Mononuclear cell (primary cell): ENCODE measurements around the gene MEF2D. TPM values are rescaled to one million over a fixed set of nuclear protein-coding genes. Genes with fewer than 3 reads are reported as not detected.

ENCODE experiments used
- H3K27me3 ChIP-seq: 2 replicates; pipeline ENCODE4 v1.6.0; 2011; ENCODE audit warnings: low read length, control low read depth; ENCODE audit not compliant: insufficient read depth
- H3K4me1 ChIP-seq: 2 replicates; pipeline ENCODE4 v1.5.1; 2011; ENCODE audit warnings: mild to moderate bottlenecking, low read length, control low read depth; ENCODE audit not compliant: insufficient read depth
- H3K4me3 ChIP-seq: 2 replicates; pipeline ENCODE4 v1.5.1; 2011; ENCODE audit warnings: mild to moderate bottlenecking, low read length, moderate library complexity
- H3K9me3 ChIP-seq: 2 replicates; pipeline ENCODE4 v1.5.1; 2011; ENCODE audit warnings: low read depth, mild to moderate bottlenecking, control low read depth, low read length
- total RNA-seq: library from RNA; depleted of rRNA; stranded (reverse); fragments of >200 nt; gene quantifications from one replicate; pipeline ENCODE4 v1.2.3, GENCODE V29; 2012

Gene MEF2D
- total RNA-seq, 1 donor: 52.7 TPM

DNA sequence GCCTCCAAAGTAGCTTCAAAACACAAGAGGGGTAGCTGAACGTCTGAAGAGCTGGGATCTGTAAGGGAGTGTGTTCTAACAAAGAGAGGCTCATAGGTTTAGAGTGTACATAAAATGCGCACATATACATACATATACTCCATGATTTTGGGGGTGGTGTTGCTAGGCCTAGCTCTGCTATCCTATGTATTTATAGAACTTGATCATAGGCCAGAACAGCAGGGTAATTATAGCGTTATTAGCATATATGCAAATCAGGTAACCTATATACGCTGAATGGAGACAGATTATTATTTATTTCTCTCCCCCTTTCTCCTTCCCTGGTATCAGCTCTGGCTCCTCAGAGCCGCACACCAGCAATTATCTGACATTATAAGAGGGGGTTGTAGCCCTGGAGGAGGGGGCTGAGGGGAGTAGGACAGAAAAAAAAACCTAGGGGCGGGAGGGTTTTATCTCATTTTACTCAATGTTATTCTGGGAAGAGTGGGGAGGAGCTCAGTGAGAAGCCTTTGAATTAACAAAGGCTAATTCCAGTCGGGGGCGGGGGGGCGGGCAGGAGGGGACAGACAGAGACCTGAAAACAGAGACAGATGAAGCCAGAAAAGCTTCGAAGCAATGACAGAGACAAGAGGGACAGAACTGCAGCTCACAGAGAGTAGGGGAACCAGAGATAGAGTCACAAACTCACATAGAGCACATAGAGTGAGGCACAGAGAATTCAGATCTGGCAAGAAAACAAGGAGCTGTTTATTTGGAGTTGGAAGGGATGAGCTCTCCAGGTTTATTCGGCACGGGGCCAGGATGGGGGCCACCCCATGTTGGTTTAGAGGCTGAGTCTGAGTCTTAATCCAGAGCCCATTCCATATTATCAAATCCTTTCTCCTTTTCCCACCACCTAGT is 68.6 kb downstream of the MEF2D start:
- Histone ChIP-seq H3K4me3 (no peak overlapping the region), H3K9me3 (no peaks in the 10 kb centered on the region), H3K4me1 (peaks cover 20% of the 10 kb centered on the region), H3K27me3 (peaks cover 94% of the 10 kb centered on the region)

DNA sequence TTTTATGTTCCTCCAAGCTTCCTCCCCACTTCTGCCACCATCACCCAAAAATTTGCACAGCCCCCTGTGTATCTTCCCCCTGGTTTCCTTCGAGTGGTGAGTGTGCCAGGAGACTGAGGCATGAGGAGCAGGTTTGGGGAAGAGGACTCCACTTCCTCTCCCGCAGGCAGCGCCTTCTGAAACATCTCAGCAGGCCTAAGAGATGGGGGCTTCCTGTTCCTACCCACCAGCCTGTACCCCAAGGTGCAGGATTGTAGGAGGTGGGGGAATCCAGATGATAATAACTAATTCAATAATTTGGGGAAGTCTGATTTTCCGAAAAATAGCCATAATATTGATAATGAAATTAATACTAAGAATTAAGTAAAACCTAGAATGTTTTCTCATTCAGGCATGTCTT is 69.2 kb downstream of the MEF2D start:
- no peak overlapping the region for H3K4me3 ChIP-seq
- H3K4me1 ChIP-seq: peaks cover 13% of the 10 kb centered on the region
- no peaks in the 10 kb centered on the region for H3K9me3 ChIP-seq
- peaks cover 94% of the 10 kb centered on the region for H3K27me3 ChIP-seq

DNA sequence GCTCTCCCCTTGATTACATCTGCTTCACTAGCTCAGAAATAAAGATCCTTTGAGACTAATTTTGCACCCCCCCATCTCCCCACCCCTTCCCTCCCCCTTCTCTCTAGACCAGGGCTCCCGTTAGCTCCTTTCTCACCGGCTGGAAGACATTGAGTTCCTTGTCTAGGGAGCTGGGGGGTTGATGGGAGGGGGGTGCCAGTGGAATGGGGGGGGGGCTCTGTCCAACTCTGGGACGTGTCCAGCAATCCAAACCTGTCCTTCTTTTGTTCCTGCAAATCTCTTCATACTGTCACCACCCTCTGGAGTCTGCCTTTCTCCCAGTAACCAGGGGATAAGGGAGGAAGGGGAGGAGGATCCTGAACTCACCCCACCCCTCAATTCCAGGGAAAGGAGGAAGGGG is 69.7 kb downstream of the MEF2D start:
- H3K4me3 ChIP-seq: no peak overlapping the region
- H3K9me3 ChIP-seq: no peaks in the 10 kb centered on the region
- peaks cover 96% of the 10 kb centered on the region for H3K27me3 ChIP-seq
- H3K4me1 ChIP-seq: peaks cover 8% of the 10 kb centered on the region

DNA sequence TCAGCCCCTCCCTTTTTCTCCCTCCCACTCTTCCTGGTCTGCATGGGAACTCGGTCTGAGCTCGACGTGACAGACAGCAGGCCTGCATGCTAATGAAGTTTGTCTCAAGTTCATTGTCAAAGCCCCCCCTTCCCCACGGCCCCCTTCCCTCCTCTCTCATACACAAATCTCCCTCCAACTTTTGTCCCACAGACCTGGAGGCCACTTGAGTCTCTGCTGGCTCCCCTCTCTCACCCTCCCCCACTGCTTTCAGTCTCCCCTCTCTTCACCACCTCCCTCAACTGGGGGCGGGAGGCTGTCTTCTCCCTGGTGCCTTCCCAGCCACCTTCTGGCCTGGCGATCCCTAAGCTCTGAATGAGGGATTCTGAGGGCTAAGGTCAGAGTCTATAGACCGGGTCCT is 70.3 kb downstream of the MEF2D start:
- Histone ChIP-seq H3K4me3 (no peak overlapping the region), H3K27me3 (peaks cover 95% of the 10 kb centered on the region), H3K4me1 (peaks cover 2% of the 10 kb centered on the region), H3K9me3 (no peaks in the 10 kb centered on the region)

DNA sequence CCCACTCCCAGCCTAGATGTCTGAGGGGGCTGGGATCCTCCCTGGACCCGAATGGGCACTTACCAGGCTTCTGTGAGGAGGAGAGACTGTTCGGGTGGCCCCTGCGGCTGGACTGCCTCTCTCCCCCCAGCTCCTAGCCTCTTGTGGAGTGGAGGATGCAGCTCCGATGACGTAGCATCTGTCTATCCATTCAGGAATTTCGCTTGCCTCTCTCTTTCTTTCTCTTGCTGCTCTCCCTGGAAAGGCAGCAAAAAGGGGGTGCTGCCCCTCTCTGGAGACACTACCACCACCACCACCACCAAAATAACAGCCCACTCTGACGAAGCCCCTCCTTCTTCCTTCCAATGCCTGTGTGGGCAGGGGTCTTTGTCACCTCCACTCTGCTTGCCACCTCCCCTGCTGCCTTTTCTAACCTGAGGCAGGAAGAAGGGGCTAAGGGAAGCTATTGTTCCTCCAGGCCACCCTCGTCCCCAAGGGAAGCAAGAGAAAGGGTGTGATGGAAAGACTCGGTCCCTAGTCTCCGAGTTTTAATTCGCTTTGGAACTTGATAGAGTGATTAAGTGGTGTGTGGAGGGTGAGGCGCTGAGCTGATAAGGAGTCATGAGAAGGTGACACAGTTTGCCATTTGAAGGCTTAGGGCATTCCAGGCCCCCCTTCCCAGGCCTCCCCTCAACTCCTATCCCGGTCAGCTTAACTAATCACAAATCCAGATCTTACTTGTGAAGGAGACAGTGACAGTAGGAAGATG is 71.1 kb downstream of the MEF2D start:
- H3K27me3 ChIP-seq: peaks cover 95% of the 10 kb centered on the region
- H3K4me1 ChIP-seq: no peaks in the 10 kb centered on the region
- no peaks in the 10 kb centered on the region for H3K9me3 ChIP-seq
- H3K4me3 ChIP-seq: no peak overlapping the region

DNA sequence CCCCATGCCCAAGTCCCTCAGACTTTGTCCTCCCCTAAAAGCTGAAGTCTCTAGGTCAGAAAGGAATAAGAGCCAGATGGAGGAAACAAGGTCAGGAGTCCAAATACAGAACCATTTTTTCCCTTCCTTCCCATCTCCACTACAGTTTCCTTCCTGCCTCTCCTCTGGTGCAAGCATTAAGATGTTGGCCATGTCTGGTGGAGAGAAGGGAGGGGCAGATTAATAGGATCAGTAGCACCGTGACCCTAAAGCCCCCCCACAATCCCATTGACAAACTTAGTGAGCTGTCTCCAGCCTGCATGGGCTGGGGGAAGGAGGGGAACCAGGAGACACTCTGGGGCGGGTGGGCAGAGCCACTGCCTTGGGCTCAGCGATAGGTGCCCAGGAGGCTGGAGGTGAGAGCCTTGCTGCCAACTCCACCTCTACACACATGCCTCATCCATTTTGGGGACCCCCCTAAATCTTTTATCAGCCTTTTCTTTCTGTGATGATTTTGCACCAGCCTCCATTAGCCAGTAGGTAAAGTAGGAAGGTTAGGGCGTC is 71.8 kb downstream of the MEF2D start:
- Histone ChIP-seq H3K27me3 (peaks cover 95% of the 10 kb centered on the region), H3K4me1 (no peaks in the 10 kb centered on the region), H3K9me3 (no peaks in the 10 kb centered on the region), H3K4me3 (no peak overlapping the region)

DNA sequence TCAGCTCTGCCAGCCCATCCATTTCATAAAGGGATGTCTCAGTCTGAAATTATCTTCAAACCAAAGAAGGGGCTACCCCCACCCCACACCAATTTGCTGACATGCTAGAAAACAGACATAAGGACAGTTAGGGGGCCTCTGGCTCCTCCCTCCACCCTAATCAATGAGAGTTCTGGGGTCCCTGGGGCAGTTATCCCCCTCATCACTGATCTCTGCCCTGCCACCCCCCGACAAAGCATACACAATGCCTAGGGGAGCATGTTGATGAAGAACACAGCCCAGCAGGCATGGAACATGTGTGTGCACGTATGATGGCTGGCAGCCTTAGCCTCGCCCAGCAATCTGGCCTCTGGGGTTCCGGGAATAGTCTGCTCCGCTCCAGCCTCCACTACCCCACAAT is 72.6 kb downstream of the MEF2D start:
- H3K4me1 ChIP-seq: no peaks in the 10 kb centered on the region
- H3K9me3 ChIP-seq: no peaks in the 10 kb centered on the region
- H3K27me3 ChIP-seq: peaks cover 95% of the 10 kb centered on the region
- H3K4me3 ChIP-seq: no peak overlapping the region

DNA sequence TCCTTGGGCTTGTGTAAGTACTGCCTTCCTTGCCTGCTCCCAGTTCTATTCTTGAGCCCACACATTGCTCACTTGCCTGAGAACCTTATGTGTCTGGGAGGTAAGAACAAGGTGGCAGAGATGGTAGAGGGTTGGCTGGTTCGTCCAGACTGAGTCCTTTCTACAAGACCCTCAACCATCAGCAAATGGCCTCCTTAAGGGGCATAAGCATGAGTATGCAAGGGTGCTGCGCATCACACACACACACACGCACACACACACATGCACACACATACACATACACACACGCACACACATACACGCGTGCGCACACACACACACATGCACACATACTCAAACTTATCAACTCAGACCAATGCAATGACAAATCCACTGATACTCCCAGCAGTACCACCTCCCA is 74.6 kb downstream of the MEF2D start:
- Histone ChIP-seq H3K4me1 (peaks cover 15% of the 10 kb centered on the region), H3K9me3 (no peaks in the 10 kb centered on the region), H3K4me3 (no peak overlapping the region), H3K27me3 (peaks cover 96% of the 10 kb centered on the region)

DNA sequence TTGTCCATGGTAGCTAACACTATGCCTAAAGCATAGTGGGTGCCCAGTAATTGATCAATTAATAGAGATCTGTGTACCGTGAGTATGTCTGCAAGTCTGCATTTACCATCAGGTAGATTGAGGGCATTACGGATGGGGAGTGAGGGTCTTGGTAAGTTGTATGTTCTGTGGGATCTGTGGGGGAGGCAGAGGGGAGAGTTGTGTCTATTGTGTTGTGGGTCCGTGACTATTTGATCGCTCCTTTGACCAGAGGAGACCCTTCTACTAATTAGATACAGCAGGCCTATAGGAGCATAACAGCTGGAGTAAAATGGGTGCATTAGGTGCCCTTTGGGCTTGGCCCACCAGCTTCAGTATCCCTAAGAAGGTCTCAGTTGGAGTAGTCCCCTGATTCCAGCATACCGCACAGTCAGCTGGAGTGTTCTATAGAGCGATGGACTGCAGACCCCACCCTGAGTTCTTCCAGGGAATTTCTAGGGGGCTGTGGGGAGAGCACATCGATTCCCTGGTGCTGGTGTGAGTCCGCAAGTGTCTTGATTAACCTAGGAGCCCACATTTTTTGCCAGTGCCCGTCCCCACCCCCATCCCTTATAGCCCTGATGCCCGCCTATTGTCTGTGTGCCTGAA is 75.7 kb downstream of the MEF2D start:
- Histone ChIP-seq H3K27me3 (peaks cover 98% of the 10 kb centered on the region), H3K4me3 (no peak overlapping the region), H3K4me1 (peaks cover 25% of the 10 kb centered on the region), H3K9me3 (no peaks in the 10 kb centered on the region)

DNA sequence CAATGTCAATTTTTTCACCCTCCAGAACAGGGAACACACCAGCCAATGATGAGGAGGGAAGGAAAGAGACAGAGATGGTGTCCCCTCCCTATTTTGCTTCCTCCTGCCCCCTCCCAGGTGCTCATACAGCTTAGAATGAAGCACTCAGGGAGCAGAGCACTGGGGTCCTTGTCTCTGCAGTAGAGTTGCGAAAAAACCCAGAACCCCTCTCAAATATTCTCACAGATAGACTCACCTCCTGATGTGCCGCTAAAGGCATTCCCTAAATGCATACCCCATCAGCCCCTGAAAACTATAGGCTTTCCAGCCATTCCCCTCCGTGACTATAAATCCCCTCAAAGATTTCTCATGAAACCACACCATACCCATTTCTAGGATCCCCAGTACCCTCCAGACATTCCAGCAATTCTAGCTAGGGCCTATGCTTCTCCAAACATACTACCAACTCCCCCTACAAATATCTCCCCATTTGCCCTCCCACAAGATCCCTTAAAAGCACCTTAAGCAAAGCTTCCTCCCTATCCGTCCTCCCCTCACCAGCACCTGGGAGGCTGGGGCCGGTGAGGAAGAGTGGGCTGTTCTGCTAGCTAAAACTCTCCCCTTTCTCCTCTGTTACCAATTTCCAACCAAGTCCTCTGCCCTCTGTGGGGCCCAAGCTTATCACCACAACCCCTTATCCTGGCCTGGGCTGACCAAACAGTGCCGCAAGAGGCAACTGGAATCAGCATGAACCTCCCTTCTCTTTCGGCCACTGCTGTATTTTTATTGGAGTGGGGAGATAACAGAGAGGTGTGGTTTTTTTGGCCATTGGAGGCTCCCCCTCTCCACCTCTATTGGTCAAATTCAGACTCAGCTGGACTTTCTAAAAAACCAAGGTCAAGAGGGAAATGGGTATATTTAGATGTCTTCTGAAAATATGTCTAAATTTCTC is 76.9 kb downstream of the MEF2D start:
- H3K4me1 ChIP-seq: peaks cover 31% of the 10 kb centered on the region
- peaks cover 98% of the 10 kb centered on the region for H3K27me3 ChIP-seq
- no peaks in the 10 kb centered on the region for H3K9me3 ChIP-seq
- no peak overlapping the region for H3K4me3 ChIP-seq

DNA sequence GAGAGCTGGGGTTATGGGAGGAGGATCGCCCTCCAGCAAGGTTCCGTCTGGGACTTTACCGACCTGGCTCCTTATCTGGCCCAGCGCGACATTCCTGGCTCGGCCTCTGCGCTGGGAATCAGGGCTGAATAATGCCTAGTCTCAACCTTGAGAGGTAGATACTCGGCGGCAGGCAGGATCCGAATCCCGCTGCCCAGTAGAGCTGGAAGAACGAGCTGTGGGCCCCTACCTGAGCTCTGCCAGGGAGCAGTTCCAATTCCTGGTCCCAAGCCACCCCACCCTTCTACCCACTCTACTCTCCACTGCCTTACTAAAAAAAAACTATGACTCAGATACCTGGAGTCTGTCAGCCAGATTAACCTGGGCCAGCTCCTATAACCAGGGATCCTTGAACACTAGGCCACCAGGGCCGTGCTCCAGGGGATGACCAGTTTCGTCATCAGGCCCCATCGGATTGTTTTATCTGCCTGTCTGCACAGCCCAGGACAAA is 77.9 kb downstream of the MEF2D start:
- H3K4me3 ChIP-seq: no peak overlapping the region
- H3K4me1 ChIP-seq: peaks cover 31% of the 10 kb centered on the region
- peaks cover 98% of the 10 kb centered on the region for H3K27me3 ChIP-seq
- H3K9me3 ChIP-seq: no peaks in the 10 kb centered on the region

DNA sequence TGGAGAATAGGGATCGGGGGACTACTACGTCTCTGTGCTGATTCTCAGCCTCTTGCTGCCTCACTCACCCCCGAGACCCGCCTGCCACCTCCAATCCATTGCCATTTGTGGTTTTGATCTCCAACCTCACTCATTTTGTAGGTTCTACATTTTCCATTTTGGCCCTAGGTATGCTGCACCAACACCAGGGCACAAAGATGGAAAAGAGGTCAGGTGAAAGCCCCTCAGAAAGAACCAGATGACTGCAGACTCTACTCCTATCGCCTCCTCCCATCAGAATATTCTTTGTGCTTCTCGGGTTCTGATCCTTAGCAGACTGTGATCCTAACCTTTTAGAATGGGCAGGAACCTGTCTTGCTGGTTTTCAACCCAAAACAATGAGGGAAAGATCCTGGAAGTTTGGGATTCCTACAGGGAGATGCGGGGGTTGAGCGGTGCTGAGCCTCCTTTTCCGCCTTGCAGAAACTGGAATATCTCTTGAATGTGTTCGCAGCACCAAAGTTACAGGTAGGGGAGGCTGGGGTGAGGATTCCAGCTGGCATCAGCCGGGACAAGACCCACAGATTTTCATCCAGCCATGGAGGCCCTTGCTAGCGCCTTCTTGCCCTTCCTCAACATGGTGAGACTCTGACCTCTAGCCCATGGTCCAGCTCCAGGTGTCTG is 78.5 kb downstream of the MEF2D start:
- no peak overlapping the region for H3K4me3 ChIP-seq

DNA sequence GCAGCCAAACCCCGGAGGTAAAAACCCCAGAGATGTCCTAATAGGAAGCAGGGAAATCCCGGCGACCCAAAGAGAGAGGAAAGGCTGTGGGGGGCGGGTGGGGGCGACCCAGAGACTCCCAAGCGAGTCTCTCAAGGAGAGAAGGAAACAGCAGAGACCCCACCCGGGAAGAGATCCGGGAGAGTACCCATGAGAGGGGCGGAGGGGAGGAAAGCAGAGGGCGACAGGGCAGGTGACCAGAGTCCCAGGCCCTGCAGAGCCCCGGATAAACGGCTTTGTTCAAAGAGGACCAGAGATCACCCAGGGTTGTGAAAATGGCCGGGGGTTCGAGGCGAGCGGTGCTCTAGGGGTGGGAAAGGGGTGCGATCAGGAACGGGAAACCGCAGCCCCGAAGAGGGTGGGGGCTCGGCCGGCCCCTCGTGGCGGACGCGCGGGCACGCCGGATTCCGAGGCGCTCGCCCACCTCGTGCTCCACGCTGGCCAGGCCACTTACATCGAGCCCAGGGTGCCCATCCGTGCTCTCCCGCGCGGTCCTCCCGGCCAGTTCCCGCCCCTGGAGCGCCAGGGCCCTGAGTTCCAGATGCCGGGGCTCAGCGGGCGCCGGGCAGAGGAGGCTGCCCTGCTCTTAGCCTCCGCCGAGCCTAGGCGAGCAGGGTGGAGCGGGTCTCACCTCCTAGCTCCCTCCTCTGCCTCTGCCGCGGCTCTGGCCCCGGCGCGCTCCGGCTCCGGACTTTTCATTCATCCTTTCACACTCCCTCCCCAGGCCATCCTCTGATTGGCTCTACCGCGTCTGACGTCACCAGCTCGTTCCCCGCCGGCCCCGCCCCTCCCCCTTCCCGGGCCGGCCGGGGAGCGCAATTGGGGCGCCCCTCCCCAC is 79.3 kb downstream of the MEF2D start:
- no peaks in the 10 kb centered on the region for H3K9me3 ChIP-seq
- H3K27me3 ChIP-seq: peaks cover 98% of the 10 kb centered on the region
- peaks cover 31% of the 10 kb centered on the region for H3K4me1 ChIP-seq
- no peak overlapping the region for H3K4me3 ChIP-seq

More for the DNA sequence above, 78.5 kb downstream of the MEF2D start:
- H3K9me3 ChIP-seq: no peaks in the 10 kb centered on the region
- peaks cover 31% of the 10 kb centered on the region for H3K4me1 ChIP-seq
- H3K27me3 ChIP-seq: peaks cover 98% of the 10 kb centered on the region
